HG03469 (cell line): ENCODE data around the gene TTC28.
"Not testable (repeated sequence)": the region's sequence is repeated elsewhere in the genome, so short reads cannot be mapped to it uniquely, and the experiment has no call there.

ENCODE experiments used
- ATAC-seq: cut with Tn5 transposase; IDR thresholded peaks from one replicate; pipeline ENCODE4 v1.9.1; 2021; ENCODE audit warnings: mild to moderate bottlenecking, moderate library complexity, moderate number of reproducible peaks; ENCODE audit not compliant: unreplicated experiment

The TTC28 gene

GRCh38 chr22:28204382-28204781, 475.3 kb downstream of the TTC28 start:
- ATAC-seq = no peak

- no peak for ATAC-seq
Observed at GRCh38 chr22:28203286-28203685, 476.4 kb downstream of the TTC28 start.

- no peak for ATAC-seq
Observed at GRCh38 chr22:28198692-28199091, 480.9 kb downstream of the TTC28 start.

- not testable (repeated sequence) for ATAC-seq
Observed at GRCh38 chr22:28191571-28191970, 488.1 kb downstream of the TTC28 start.

- no peak for ATAC-seq
Observed at GRCh38 chr22:28188178-28188879, 491.3 kb downstream of the TTC28 start.

GRCh38 chr22:28187612-28188011, 492.0 kb downstream of the TTC28 start:
- ATAC-seq = no peak

- no peak for ATAC-seq
Observed at GRCh38 chr22:28186641-28187040, 493.0 kb downstream of the TTC28 start.

- ATAC-seq = no peak
Observed at GRCh38 chr22:28185130-28185529, 494.5 kb downstream of the TTC28 start.

GRCh38 chr22:28183078-28183860, 496.4 kb downstream of the TTC28 start:
- no peak for ATAC-seq

GRCh38 chr22:28180804-28181731, 498.6 kb downstream of the TTC28 start:
- ATAC-seq = no peak

- no peak for ATAC-seq
Observed at GRCh38 chr22:28179392-28179791, 500.2 kb downstream of the TTC28 start.

GRCh38 chr22:28175730-28176492, 503.7 kb downstream of the TTC28 start:
- ATAC-seq = no peak

- no peak for ATAC-seq
Observed at GRCh38 chr22:28174509-28174908, 505.1 kb downstream of the TTC28 start.

GRCh38 chr22:28172892-28173670, 506.6 kb downstream of the TTC28 start:
- no peak for ATAC-seq

GRCh38 chr22:28171712-28172111, 507.9 kb downstream of the TTC28 start:
- no peak for ATAC-seq

- no peak for ATAC-seq
Observed at GRCh38 chr22:28171115-28171514, 508.5 kb downstream of the TTC28 start.

- ATAC-seq = not testable (repeated sequence)
Observed at GRCh38 chr22:28169314-28169713, 510.3 kb downstream of the TTC28 start.

GRCh38 chr22:28155808-28156207, 523.8 kb downstream of the TTC28 start:
- ATAC-seq = no peak

- no peak for ATAC-seq
Observed at GRCh38 chr22:28154861-28155260, 524.8 kb downstream of the TTC28 start.
